KG1 (cell line): Measurements from ENCODE around the gene TBC1D16.
"Not testable (repeated sequence)": the region's sequence is repeated elsewhere in the genome, so short reads cannot be mapped to it uniquely, and the experiment has no call there.

Experiments used
- DNase-seq: peaks from one replicate; lab custom pipeline; 2025; lab: John Stamatoyannopoulos, UW

The TBC1D16 gene

DNA sequence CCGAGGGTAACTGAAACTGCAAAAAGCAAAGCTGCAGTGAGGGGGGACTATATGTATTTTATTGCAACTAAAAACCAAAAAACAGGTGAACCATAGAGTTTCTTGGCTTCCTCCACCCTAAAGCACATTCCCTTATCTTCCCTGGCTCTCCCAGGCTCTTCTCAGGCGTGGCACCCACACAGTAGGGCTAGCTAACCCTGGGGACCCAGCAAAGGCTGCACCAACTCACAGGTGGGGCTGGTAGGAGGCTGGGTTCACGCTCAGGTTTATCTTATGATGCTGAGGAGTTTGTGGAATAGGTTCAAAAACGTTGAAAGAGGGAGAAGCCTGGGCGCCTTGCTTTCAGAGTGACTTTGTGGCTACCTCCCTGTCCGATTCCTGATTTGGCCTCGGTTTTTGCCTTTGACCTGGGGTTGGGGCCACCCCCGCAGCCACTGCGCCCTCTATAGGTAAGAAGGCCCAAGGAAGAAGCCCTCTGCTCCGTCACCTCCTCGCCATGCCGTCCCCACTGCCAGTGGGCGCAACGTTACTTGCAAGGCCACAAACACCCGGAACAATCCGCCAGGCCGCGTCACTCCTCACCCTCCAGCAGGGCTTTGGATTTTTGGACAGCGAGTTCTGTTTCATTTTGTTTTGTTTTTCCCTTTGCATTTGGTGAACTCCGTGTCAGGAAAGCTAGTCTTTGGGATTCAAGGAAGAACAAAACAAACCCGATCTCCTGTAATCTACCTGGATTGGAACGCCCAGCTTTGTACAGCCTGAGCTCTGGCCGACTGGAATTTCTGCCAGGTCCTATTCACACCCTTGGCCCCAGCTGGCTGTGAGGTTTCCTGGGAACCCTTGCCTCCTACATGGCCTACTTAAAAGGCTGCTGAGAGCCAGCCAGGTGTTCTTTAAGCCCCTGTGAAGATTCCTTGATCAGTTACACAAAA lies 60.8 kb downstream of the TBC1D16 start:
- DNase-seq = no peak

DNA sequence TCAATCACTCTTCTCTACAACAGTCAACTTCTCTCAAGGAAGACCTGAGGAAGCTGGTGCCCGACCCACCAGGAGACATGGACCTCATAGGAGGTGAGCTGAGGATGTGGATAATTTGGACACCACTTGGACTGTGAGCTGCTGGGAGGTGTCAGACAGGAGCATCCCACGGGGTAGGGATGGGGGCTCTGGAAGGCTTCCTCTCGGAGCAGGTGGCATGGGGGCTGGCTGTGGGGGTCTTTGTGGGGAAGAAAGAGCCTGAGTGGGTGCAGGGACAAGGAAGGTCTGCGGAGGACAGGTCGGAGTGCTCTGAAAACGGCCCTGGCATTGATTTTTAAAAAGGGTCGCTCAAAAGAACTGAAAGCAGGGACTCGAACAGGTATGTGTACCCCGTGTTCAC lies 64.0 kb downstream of the TBC1D16 start:
- no peak for DNase-seq

DNA sequence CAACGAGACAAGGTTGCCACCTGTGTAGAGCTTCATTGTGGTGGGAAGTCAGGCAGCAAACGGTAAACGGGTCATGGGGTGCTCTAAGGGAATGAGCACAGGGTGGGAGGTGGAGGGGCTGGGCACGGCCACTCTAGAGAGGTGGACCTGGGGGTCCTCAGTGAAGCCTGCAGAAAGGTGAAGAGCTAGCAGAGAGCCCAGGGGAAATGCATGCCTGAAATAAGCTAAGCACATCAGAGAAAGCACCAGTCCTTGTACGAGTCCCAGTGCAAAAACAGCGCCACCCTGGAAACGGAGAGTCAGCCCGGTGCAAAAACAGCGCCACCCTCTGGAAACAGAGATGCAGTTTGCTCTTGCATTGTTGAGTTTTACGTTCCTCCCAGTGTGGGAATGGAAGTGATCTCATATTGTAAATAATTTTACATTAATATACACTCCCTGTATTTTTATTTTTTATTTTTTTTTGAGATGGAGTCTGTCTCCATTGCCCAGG lies 65.0 kb downstream of the TBC1D16 start:
- peak; percentile 2 for DNase-seq

DNA sequence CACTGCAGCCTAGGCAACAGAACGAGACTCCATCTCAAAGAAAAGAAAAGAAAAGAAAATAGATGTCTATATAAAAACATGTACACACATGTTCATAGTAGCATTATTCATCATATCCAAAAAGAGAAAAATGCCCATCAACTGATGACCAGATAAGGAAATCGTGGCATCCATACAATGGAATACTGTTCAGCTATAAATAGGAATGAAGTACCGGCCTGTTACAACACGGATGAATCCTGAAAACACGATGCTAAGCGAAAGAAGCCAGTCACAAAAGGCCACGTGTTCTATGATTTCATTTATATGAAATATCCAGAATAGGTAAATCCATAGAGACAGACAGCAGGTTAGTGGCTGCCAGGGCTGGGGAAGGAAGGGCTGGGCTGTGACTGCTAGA lies 65.8 kb downstream of the TBC1D16 start:
- DNase-seq = no peak

DNA sequence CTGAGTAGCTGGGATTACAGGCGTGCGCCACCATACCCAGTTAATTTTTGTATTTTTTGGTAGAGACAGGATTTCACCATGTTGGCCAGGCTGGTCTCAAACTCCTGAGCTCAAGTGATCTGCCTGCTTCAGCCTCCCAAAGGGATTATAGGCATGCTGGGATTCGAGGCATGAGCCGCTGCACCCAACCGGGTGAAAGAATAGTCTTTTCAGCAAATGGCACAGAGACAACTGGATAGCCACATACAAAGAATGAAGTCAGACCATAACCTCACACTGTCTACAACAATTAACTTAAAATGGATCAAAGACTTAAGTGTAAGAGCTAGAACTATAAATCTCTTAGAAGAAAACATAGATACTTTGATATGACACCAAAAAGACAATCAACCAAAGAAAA lies 67.6 kb downstream of the TBC1D16 start:
- no peak for DNase-seq

DNA sequence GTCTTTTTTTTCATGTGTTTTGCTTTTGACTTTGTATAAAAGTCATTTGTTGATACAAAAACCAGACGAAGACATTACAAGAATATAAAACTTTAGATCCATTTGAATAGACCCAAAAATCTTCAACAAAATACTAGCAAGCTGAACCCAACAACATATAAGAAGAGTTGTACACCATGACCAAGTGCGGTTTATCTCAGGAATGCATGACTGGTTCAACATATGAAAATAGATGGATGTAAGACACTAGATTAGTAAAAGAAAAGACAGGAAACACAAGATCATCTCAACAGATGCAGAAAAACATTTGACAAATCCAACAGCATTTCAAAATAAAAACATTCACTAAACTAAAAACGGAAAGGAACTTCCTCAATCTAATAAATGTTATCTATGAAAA lies 69.0 kb downstream of the TBC1D16 start:
- DNase-seq = no peak

DNA sequence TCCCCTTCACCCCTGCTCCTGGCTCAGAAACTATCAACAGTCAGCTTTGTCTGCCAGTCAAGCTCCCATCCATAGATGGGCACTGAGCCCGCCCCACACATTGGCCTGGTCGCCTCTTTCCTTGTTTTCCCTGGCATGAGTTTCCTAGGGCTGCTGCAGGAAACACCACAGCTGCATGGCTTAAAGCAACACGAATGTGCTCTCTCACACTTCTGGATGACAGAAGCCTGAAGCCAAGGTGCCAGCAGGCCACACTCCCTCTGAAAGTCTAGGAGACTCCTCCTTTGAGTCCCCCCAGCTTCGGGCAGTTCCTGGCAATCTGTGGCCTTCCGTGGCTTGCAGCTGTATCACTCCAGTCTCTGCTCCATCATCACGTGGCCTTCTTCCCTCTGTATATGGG lies 69.9 kb downstream of the TBC1D16 start:
- DNase-seq = no peak

DNA sequence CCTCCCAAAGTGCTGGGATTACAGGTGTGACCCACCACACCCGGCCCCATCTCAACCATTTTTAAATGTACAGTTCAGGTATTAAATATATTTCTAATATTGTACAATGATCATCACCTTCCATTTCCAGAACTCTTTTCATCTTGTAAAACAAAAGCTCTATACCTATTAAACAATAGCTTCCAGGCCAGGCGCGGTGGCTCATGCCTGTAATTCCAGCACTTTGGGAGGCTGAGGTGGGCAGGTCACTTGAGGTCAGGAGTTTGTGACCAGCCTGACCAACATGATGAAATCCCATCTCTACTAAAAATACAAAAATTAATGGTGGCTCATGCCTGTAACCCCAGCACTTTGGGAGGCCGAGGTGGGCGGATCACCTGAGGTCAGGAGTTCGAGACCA lies 73.2 kb downstream of the TBC1D16 start:
- DNase-seq = not testable (repeated sequence)

DNA sequence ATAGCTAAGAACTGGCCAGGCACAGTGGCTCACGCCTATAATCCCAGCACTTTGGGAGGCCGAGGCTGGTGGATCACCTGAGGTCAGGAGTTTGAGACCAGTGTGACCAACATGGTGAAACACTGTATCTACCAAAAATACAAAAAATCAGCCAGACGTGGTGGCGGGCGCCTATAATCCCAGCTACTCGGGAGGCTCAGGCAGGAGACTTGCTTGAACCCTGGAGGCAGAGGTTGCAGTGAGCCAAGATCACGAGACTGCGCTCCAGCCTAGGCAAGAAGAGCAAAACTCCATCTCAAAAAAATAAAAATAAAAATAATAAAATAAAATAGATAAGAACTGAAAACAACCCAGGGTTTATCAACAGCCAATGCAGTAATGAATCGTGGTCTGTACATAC lies 74.1 kb downstream of the TBC1D16 start:
- not testable (repeated sequence) for DNase-seq

DNA sequence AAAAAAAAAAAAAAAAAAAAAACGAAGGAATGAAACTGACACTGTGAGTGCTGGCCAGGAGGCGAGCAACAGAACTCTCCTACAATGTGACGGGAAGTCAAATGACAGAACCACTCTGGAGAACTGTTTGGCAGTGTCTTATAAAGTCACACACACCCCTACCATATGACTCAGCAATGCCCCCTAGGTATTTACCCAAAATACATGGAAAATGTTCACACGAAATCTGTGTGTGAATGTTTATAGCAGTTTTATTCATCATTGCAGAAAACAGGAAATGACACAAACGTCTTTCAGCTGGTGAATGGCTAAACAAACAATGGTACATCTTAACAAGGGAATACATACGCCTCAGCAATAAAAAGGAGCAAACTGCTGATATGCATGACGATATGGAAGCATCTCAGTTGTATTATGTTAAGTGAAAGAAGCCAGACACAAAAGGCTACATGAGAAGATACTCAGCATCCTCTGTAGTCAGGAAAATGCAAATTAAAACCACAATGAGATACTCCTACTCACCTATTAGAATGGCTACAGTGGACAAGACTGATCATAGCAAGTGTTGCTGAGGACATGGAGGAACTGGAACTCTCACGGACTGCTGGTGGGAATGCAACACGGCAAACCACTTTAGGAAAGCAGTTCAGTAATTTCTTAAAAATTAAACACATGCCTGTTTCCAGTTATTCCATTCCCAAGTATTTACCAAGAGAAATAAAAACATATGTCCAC lies 74.7 kb downstream of the TBC1D16 start:
- no peak for DNase-seq

DNA sequence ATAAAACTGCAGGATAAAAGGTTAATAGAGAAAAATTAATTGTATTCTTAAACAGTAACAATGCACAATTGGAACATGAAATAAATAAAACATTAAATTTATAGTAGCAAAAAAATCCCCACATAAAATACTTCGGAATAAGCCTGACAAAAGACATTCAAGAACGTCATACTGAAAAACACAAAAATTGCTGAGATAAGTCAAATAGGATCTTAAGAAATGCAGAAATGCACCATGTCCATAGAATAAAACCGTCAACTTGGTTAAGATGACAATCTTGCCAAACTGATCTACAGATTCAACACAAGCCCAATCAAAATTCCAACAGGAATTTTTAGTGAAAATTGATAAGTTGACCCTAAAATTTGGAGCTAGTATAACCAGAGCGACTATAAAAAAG lies 76.6 kb downstream of the TBC1D16 start:
- DNase-seq = no peak

DNA sequence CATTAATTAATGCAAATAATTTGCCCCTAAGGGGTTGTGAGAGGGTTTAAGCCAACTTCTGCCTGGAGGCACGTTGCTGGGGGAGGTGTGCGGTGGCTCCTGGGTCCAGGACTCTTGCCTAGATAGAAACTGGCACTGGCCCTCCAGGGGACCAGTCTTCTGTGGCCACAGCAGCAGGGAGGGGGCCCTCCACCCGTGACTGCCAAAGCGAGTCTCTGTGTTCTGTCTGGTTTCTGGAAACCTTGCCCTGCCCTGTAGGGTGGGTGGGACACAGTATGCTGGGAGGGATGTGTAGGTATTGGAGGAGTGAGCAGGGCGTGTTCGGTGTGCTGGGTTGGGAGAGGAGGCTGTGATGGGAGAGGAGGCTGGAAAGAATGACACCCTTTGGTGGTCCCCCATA lies 78.8 kb downstream of the TBC1D16 start:
- DNase-seq = no peak

DNA sequence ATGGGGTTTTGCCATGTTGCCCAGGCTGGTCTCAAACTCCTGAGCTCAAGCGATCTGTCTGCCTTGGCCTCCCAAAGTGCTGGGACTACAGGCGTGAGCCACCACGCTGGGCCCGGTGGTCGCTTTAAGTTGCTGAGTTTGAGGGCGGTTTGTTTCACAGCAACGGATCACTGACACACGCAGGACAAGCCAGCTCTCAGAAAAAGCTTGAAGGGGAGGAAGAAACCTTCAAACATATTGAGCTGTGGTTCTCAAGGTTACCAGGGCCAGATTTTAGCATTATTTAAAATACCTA lies 79.3 kb downstream of the TBC1D16 start:
- not testable (repeated sequence) for DNase-seq

DNA sequence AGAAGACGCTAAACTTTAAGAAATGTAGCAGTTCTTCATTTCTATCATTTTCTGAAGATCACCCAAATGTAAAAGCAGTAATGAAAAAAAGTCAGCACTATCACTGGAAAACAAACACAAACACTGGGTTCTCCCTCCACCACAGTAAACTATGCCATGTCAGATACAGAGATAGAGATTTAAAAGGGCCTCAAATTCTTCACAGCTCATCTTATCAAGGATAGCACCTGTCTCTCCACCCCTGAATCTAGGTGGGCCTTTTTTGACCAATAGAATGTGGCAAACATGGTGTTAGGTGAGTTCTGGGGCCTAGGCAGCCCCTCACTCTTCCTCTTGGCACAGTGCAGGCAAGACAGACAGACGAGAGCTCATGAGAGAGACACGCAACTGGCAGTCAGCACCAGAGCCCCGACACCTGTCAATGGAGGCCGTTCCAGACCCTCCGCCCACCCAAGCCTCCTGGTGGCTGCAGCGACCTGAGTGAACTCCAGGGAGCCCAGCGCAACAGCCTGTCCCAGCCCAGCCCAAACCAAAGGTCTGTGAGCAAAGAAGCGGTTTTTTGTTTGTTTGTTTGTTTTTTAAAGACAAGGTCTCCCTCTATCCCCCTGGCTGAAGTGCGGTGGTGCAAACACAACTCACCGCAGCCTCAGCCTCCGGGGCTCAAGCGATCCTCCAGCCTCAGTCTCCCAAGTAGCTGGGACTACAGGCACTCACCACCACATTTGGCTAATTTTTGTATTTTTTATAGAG lies 79.8 kb downstream of the TBC1D16 start:
- no peak for DNase-seq

DNA sequence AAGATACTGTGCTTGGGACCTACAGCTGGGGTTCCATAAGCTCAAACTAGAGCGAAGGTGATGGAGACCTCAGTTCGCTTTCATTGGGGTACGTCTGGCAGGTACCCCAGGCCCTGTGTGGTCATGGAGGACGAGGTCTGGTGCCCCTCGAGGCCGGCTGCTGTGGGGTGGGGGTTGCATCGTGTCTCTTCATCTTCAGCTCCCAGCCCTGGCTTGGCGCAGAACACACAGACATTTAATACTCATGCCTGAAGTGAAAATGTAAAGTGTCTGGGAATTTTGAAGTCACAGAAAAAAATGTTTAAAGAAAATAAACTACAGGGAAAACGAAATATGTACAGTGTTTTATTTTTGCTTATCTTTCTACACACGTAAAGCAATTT lies 80.5 kb downstream of the TBC1D16 start:
- DNase-seq = no peak

DNA sequence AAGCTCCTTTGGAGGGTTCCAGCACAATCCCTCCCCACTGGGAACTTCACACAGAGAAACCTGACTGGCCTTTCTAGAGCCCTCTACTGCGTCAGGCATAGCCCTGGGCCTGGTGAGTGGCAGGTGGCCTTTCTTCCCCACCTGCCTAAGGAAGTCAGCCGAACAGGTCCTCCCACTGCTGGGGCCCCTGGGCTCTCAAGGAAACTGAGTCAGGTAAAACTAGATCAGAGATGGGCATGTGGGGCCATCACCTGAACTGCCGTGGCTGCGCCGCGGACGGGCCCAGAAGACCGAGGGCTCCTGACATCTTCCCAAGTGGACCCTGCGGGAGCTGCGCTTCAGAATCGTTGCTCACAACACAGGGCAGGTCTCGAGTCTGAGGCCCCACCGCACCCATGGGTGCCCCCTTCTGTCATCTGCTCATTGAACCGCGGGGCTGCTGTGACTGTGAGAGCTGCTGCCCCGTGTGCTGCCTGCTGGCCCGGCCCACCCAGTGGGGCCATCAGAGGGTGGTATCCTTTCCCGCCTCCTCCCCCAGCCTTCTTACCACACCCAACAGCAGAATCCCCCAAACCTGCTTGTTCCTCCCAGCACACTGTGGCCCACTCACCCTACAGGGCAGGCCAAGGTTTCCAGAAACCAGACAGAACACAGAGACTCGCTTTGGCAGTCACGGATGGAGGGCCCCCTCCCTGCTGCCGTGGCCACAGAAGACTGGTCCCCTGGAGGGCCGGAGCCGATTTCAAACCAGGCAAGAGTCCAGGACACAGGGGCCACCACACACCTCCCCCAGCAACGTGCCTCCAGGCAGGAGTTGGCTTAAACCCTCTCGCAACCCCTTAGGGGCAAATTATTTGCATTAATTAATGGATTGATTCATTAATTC lies 81.1 kb downstream of the TBC1D16 start:
- DNase-seq = no peak

DNA sequence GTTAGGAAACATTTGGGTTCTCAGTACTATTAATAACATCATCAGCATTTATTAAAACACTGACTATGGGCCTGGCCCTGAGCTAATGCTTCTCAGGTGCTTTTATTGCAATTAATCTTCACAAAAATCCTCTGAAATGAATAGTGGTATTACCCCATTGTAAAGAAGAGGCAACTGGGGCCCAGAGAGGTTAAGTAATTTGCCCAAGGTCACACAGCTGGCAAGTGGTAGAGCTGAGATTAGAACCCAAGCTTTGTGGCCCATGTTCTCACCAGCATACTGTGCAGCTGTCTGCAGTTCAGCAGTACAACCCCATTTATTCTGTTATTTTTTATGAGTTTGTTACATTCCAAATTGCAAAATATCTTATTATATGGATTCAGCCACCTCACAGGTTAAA lies 82.3 kb downstream of the TBC1D16 start:
- no peak for DNase-seq

DNA sequence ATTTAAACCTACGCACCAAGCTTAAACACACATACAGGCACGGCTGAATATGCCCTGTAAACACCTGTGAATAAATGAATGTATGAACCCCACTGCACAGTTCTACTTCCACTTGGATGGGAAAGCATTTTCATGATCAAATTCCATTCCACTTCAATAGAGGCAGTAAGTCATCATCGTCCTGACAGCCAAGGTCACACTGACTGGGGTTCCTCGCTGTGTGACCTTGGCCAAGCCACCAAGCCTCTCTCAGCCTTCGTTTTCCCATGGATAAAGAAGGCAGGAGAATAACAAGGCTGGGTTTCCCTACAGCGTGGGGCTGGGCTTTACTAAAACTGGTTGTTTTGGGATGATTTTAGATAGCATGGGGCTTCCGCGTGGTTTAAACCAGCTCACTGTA lies 82.8 kb downstream of the TBC1D16 start:
- DNase-seq = no peak

DNA sequence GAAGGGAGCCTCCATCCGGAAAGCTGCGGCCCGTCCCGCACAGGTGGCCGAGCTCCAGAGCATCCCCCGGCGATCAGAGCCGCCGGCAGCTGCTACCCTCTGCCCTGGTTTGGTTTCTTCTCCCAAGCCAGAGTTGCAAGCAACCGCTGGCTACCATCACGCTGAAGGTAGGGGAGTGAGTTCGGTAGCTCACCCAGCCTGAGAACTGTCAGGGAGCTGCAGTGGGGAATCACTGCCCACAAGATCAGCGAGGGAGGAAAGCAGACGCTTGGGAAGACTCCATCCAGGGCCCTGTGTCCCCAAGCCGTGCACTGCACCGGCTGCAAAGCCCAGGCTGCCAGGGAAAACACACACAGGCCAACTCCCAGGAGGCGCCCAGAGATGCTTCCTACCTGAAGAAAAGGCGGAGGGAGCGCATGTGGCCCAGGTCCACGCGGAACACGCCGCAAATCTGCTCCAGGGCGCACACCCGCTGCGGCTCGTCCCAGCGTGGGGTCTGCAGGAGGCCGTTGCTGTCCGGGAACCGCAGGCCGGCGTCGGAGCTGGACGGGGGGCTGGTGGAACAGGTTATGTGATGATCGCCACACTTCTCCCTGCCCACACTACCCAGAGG lies 83.3 kb downstream of the TBC1D16 start:
- DNase-seq = no peak

DNA sequence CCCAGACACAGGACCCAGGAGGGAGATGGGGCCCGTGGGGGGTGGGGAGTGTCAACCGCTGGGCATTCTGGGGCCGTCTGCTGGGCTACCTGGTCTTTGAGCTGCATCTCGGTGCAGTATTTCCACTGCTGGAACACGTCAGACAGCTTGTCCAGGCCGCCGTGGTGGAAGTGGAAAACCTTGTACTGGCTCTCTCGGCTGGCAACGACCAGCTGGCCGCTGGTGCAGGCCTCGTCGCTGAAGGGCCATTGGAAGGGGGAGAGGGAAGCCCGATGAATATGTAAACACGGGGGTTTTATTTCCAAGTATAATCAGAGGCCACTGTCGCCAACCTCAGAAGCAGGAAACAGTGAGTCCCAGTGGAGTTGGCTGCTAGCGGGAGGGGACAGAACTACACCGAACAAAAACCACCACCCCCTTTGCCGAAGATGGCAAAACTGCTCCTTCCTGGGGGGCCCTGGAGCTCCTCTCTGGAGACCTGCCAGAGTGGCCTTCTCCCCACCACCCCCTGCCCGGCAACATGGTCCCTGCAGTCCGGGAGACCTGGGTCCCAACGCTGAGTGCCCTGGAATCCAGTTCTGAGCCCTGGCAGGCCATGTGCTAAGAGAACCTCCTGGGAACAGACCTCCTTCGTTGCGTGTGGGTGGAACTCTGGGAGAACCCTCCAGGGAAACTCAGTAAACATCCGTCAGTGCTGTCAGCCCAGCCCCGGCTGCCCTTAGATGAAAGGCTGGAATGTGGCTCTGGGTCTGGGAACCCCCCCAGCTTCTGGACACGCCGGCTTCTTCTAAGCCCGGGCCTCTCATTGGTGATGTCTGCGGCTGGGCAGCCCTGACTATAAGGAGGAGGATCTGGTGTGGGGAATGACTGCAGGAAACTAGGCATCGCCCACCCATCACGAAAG lies 84.1 kb downstream of the TBC1D16 start:
- no peak for DNase-seq
